A673 (cell line): ENCODE measurements around the gene ADAMTS15. TPM values are rescaled to one million over a fixed set of nuclear protein-coding genes. Genes with fewer than 3 reads are reported as not detected.

Experiments used
- BruUV-seq: library from RNA; stranded (reverse); fragments of 400-500 nt; replicated peaks from 2 replicates; lab custom pipeline; 2021; lab: Mats Ljungman, UMichigan
- CTCF ChIA-PET: fragments of 300-600 bp; sonication (Branson Sonifier 250); formaldehyde crosslinking; loops from one replicate; lab custom pipeline; 2022; ENCODE audit warnings: antibody characterized with exemption; lab: Charles Lee
- POLR2A ChIA-PET: fragments of 300-600 bp; sonication (Branson Sonifier 250); formaldehyde crosslinking; loops from one replicate; lab custom pipeline; 2022; ENCODE audit warnings: antibody characterized with exemption; ENCODE audit not compliant: low non-redundant PET; lab: Charles Lee
- DNase-seq: peaks from one replicate; pipeline ENCODE4 v3.0.0-alpha.2; 2015; ENCODE audit warnings: low spot score
- H3K27ac ChIP-seq: fragments of 200-600 bp; sonication (generic); 2 replicates; pipeline ENCODE4 v1.5.1; 2016; ENCODE audit warnings: mixed run types, low read depth, mild to moderate bottlenecking, mixed read lengths, antibody characterized with exemption, low read length; ENCODE audit not compliant: poor library complexity, severe bottlenecking
- H3K27me3 ChIP-seq: fragments of 200-600 bp; sonication (generic); replicated peaks from 2 replicates; pipeline ENCODE4 v1.6.1; 2017; ENCODE audit warnings: mixed run types, low read depth, mild to moderate bottlenecking, mixed read lengths, antibody characterized with exemption, low read length; ENCODE audit not compliant: insufficient read depth, poor library complexity
- H3K36me3 ChIP-seq: fragments of 200-600 bp; sonication (generic); 2 replicates; pipeline ENCODE4 v1.6.1; 2016; ENCODE audit warnings: mixed run types, mild to moderate bottlenecking, mixed read lengths, antibody characterized with exemption, low read length; ENCODE audit not compliant: insufficient read depth, poor library complexity, severe bottlenecking
- H3K4me1 ChIP-seq: fragments of 200-600 bp; sonication (generic); 2 replicates; pipeline ENCODE4 v1.6.1; 2017; ENCODE audit warnings: mixed run types, mild to moderate bottlenecking, mixed read lengths, antibody characterized with exemption, low read length; ENCODE audit not compliant: insufficient read depth, poor library complexity, severe bottlenecking
- H3K4me3 ChIP-seq: fragments of 200-600 bp; sonication (generic); 2 replicates; pipeline ENCODE4 v1.5.1; 2016; ENCODE audit warnings: low read depth, mixed run types, mild to moderate bottlenecking, mixed read lengths, low read length; ENCODE audit not compliant: poor library complexity, severe bottlenecking
- H3K9me3 ChIP-seq: fragments of 200-600 bp; sonication (generic); 2 replicates; pipeline ENCODE4 v1.6.1; 2016; ENCODE audit warnings: mixed run types, low read depth, mild to moderate bottlenecking, mixed read lengths, antibody characterized with exemption, low read length; ENCODE audit not compliant: poor library complexity, severe bottlenecking
- EZH2 ChIP-seq: fragments of 200-600 bp; sonication (generic); IDR thresholded peaks from 2 replicates; pipeline ENCODE4 v1.6.1; 2017; ENCODE audit warnings: borderline replicate concordance, low read depth, mild to moderate bottlenecking, mixed read lengths, antibody characterized with exemption, low read length; ENCODE audit not compliant: poor library complexity, severe bottlenecking
- intact Hi-C: fragments of 100-400 bp; cut with micrococcal nuclease; formaldehyde crosslinking; loops from one replicate; pipeline ENCODE4 v1.10.0; 2022; ENCODE audit not compliant: unreplicated experiment
- total RNA-seq: library from RNA; stranded (reverse); gene quantifications from 2 replicates; pipeline ENCODE4 v1.2.3, GENCODE V29; 2021
- TF ChIP-seq, protein P1 (sequence below): fragments of 300-800, 200-600 bp; sonication (generic); conservative IDR thresholded peaks from 2 replicates; pipeline ENCODE4 v1.5.1; 2017; ENCODE audit warnings: low read depth, mild to moderate bottlenecking, antibody characterized with exemption, low read length, moderate library complexity, mixed read lengths

ADAMTS15 gene
- total RNA-seq, 1 experiment from 2014 or later: 0.99 TPM

DNA sequence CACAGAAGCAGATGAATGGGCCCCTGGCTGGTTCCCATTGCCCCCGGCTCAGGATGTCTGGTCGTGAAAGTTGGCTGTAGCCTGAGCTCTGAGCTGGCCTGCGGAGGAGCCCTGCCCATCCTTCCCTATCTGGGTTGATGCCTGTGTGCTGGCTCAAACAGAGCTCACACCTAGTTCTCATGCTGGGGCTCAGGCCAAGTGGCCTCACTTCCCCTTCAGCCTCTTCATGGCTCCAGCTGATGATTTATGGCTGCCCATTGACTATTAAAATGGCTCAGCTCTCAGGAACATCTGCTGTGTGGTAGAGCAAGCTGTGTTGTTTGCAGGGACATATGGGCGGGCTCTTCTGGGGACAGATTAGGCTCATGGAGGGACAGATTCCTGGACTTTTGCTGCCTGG lies 64.7 kb downstream of the ADAMTS15 start:
- no TSS peak for BruUV-seq
- DNase-seq: no peak
- CTCF ChIA-PET: no interaction called here

DNA sequence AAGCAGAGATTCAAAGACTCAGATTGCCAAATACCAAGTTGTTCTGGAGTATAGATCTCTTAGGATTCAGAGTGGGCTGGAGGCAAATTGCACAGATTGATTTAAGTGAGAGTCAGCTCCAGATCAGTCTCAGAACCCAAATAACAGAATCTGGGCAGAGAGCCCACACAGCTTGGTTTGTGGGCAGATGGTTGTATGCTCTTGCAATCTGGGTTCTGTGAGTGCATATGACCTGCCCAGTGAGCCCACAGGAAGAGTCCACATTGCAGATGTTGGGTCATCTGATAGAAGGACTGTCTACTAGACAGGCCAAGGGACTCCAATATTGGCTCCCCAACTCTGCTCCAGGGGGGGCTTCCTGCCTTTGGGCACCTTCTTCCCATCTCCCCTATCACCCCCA lies 65.9 kb downstream of the ADAMTS15 start:
- no peaks in the 10 kb centered on the region for H3K4me1 ChIP-seq
- no peaks in the 10 kb centered on the region for H3K27me3 ChIP-seq
- no peak for DNase-seq
- no peak overlapping the region for H3K4me3 ChIP-seq
- ChIA-PET CTCF (no interaction called here), POLR2A (no interaction called here)
- no peaks in the 10 kb centered on the region for H3K9me3 ChIP-seq
- intact Hi-C loops: no loop called here
- TF ChIP-seq EZH2: no peak
- TF ChIP-seq, protein P1, sequence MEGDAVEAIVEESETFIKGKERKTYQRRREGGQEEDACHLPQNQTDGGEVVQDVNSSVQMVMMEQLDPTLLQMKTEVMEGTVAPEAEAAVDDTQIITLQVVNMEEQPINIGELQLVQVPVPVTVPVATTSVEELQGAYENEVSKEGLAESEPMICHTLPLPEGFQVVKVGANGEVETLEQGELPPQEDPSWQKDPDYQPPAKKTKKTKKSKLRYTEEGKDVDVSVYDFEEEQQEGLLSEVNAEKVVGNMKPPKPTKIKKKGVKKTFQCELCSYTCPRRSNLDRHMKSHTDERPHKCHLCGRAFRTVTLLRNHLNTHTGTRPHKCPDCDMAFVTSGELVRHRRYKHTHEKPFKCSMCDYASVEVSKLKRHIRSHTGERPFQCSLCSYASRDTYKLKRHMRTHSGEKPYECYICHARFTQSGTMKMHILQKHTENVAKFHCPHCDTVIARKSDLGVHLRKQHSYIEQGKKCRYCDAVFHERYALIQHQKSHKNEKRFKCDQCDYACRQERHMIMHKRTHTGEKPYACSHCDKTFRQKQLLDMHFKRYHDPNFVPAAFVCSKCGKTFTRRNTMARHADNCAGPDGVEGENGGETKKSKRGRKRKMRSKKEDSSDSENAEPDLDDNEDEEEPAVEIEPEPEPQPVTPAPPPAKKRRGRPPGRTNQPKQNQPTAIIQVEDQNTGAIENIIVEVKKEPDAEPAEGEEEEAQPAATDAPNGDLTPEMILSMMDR: no peak
- no TSS peak for BruUV-seq
- H3K36me3 ChIP-seq: no peaks in the 10 kb centered on the region
- H3K27ac ChIP-seq: no peak overlapping the region

More for the DNA sequence above, 64.7 kb downstream of the ADAMTS15 start:
- Histone ChIP-seq H3K27ac (no peak overlapping the region), H3K4me1 (no peaks in the 10 kb centered on the region), H3K4me3 (no peak overlapping the region), H3K36me3 (no peaks in the 10 kb centered on the region), H3K27me3 (no peaks in the 10 kb centered on the region), H3K9me3 (peaks cover 3% of the 10 kb centered on the region)
- POLR2A ChIA-PET: no interaction called here
- intact Hi-C loops: no loop called here
- TF ChIP-seq, protein P1: no peak
- no peak for TF ChIP-seq EZH2

DNA sequence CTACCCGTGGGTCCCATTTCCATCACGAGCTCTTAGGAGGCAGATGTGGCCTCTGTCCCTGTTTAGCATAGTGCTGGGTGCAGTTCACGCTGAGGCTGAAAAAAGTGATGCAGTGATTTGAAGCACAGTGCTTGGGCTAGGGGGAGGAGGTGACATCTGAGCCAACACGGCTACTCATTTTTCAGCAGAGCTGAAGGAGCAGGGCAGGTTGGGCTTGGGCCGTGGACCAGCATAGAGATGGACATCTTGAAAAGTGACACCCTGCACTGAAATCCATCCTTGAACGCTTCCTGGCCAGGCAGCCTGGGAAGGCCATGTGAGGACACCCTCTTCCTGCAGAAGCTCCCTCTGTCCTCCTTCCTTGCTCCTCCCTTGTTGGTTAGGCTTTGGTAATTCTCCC lies 66.4 kb downstream of the ADAMTS15 start:
- no TSS peak for BruUV-seq

More for the DNA sequence above, 66.4 kb downstream of the ADAMTS15 start:
- Histone ChIP-seq H3K36me3 (no peaks in the 10 kb centered on the region), H3K27me3 (no peaks in the 10 kb centered on the region), H3K4me1 (no peaks in the 10 kb centered on the region), H3K27ac (no peak overlapping the region), H3K9me3 (no peaks in the 10 kb centered on the region), H3K4me3 (no peak overlapping the region)
- no peak for TF ChIP-seq EZH2
- TF ChIP-seq, protein P1: no peak
- ChIA-PET POLR2A (no interaction called here), CTCF (no interaction called here)
- DNase-seq: no peak
- intact Hi-C loops: no loop called here
